DMS153 treated with DMSO at 0.1 percent for 48 hours (cell line): ENCODE measurements around the gene MYOG.

Source experiments
- DNase-seq: peaks from one replicate; lab custom pipeline; 2025; ENCODE audit not compliant: unreplicated experiment; lab: John Stamatoyannopoulos, UW

The MYOG gene

DNA sequence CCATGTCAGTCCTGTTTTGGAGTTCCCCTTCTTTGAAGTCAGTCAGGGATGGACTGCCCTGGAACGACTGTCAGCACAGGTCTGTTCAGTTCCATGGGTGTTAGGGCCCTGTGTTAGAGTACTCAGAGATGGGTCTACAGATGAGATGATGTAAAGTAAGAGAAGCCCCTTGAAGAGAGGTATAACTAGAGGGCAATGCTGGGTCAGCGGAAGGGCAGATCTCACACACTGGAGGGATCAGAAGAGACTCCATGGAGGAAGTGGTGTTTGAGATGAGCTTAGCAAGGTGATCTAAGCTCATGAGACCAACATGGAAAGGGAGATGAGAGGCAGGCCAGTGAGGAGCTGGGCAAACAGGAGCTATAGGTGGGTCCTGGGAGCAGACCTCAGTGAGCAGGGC is 51.9 kb downstream of the MYOG start:
- no peak for DNase-seq

DNA sequence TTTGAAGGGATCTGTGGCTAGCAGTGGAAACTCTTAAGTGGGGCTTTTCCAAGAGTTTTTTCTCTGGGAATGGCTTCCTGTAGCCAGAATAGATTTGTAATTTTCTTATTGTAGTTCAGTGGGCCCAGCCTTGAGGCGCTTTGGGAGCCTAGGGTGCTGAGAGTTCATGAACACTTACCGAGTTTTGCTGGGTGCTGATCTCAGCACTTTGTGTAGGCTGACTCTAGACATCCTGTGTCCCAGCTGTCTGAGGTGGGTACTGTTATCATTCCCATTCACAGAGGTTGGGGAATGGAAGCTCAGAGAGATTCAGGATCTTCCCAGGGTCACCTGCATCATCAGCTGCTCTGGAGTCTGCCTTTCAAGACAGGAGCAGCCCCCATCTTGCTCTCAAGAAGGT is 52.5 kb downstream of the MYOG start:
- no peak for DNase-seq
